OCI-M2 (cell line): Measurements from ENCODE around the gene ABCC3.

ENCODE experiments used
- DNase-seq: peaks from one replicate; lab custom pipeline; 2025; ENCODE audit not compliant: unreplicated experiment; lab: John Stamatoyannopoulos, UW

The ABCC3 gene

GRCh38 chr17:50682441-50682840, 47.8 kb downstream of the ABCC3 start:
- DNase-seq = no peak

- DNase-seq = no peak
Observed at GRCh38 chr17:50682938-50683337, 48.3 kb downstream of the ABCC3 start.

GRCh38 chr17:50683434-50684287, 49.0 kb downstream of the ABCC3 start:
- no peak for DNase-seq

GRCh38 chr17:50684288-50684611, 49.6 kb downstream of the ABCC3 start:
- no peak for DNase-seq

GRCh38 chr17:50684612-50685333, 50.1 kb downstream of the ABCC3 start:
- no peak for DNase-seq

GRCh38 chr17:50685334-50685665, 50.6 kb downstream of the ABCC3 start:
- no peak for DNase-seq

GRCh38 chr17:50685691-50686493, 51.2 kb downstream of the ABCC3 start:
- no peak for DNase-seq

- DNase-seq = no peak
Observed at GRCh38 chr17:50686494-50687199, 52.0 kb downstream of the ABCC3 start.

- no peak for DNase-seq
Observed at GRCh38 chr17:50687200-50688066, 52.8 kb downstream of the ABCC3 start.

- DNase-seq = no peak
Observed at GRCh38 chr17:50688245-50688644, 53.6 kb downstream of the ABCC3 start.

- DNase-seq = no peak
Observed at GRCh38 chr17:50689251-50689650, 54.6 kb downstream of the ABCC3 start.

GRCh38 chr17:50689956-50690886, 55.5 kb downstream of the ABCC3 start:
- DNase-seq = no peak

- DNase-seq = no peak
Observed at GRCh38 chr17:50690887-50691549, 56.3 kb downstream of the ABCC3 start.

- no peak for DNase-seq
Observed at GRCh38 chr17:50691550-50692447, 57.1 kb downstream of the ABCC3 start.

- no peak for DNase-seq
Observed at GRCh38 chr17:50692448-50693035, 57.9 kb downstream of the ABCC3 start.

- no peak for DNase-seq
Observed at GRCh38 chr17:50693036-50693682, 58.5 kb downstream of the ABCC3 start.
